Stimulated activated CD4-positive, alpha-beta T cell treated with anti-CD3 and anti-CD28 coated beads, Interleukin-1b, Interleukin-23, amount 100 ng/mL, for 1 hour (primary cell): ENCODE measurements around the gene SCNN1A.

ENCODE experiments used
- DNase-seq, 2 donors: peaks; one replicate each; pipeline ENCODE4 v3.0.0-alpha.2; 2020; ENCODE audit warnings: low read depth in 2 of 2

Gene SCNN1A

GRCh38 chr12:6375269-6376078, at the start of gene SCNN1A:
Gene SCNN1A (minus strand): TSS chr12:6375563. CDS start chr12:6374783, 780 bp downstream.
- no peak for DNase-seq

DNA sequence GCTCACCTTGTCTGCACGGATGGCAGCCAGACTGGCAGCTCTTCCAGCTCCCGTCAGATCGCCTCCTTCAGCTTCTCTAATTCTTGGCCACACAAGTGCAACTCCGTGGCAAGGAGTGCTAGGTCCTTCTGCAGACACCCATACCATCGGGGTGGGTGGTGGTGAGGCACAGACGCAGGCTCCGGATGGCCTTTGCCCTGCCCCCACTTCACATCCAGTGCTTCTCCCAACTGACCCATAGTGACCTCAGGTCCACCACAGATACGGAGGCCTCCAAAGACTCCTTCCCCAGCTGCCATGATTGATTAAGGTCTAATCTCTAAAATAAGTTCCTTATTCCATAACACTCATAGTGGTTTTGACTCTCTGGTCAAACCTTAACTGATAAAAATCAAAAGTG, 49.5 kb upstream of the SCNN1A start:
- DNase-seq, result no peak

DNA sequence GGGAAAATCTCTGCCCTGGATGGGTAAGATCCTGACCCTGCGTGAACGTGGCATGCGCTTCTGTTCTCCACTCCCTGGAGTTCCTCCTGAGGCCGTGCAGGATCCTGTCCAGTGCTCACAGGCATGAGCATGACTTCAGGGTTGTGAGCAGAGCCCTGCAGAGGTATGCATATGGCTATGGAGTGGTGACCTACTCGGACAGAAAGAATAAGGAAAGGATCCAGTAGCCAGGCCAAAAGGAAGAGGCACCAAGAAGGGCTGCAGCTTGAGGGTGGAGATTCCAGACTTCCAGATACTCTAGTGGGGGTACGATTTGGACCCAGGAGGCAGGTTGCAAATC, 48.6 kb upstream of the SCNN1A start:
- no peak for DNase-seq

DNA sequence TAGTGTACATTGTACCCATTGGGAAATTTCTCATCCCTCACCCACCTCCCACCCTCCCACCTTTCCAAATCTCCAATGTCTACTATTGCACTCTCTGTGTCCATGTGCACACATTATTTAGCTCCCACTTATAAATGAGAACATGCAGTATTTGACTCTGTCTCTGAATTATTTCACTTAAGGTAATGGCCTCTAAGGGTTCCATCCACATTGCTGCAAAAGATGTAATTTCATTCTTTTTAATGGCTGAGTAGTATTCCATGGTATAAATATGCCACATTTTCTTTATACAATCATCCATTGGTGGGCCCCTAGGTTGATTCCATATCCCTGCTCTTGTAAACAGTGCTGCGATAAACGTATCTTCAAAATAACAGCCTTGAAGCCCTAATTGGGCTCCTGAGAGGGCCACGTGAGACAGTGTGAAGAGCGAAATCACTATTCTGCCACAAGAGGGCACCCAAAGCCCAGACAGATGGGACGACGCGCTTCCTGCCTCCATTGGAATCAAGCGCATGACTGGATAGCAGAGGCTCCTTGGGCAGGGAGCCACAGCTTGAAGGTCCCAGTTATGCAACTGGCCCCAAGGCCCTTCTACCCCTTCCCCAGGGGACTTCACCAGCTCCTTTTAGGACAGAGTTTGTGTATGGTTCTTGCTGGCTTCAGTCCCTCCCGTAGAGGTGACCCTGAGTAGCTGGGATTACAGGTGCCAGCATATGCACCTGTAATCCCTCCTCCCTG, 48.1 kb upstream of the SCNN1A start:
- DNase-seq, result peak in 1 of 2 donors; percentile 50

DNA sequence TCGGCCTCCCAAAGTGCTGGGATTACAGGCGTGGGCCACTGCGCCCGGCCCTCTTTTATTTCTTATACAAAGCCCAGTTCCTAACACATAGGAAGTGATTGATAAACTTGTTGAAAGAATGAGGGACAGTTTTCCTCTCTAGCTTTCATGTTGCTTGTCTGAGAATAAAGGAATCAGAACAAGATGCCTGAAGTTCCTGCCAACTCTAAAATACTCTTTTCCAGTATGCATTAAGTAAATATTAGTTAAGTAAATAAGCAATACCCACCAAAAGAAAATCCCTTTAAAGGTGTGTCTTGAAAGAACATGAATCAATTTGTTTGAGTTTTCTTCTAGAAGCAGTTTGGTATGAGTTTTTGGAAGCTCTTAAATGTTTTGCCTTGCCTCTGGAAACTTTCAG, 45.0 kb upstream of the SCNN1A start:
- DNase-seq, result no peak

DNA sequence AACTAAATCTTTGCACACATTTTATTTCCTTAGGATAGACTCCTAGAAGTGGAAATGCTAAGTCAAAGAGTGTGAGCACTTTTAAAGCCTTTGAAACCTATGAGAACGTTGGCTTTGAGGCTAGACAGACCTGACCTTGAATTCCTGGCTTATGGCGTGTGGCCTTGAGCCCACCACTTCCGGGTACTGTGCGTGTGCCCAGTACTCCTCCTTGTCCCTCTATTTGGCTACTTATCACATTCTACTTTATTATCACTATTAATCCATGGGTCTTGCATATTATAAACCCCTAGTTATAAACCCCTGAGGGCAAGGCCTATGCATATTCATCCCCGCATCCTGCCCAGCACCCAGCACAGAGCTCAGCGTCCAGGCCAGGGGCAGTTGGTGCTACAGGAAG, 43.4 kb upstream of the SCNN1A start:
- no peak for DNase-seq

- no peak for DNase-seq
Observed at GRCh38 chr12:6416596-6416995, 41.2 kb upstream of the SCNN1A start.

- DNase-seq, result no peak
Observed at GRCh38 chr12:6407236-6407954, 32.0 kb upstream of the SCNN1A start.

- no peak for DNase-seq
Observed at GRCh38 chr12:6405963-6406362, 30.6 kb upstream of the SCNN1A start.

GRCh38 chr12:6404390-6404789, 29.0 kb upstream of the SCNN1A start:
- DNase-seq, result no peak

DNA sequence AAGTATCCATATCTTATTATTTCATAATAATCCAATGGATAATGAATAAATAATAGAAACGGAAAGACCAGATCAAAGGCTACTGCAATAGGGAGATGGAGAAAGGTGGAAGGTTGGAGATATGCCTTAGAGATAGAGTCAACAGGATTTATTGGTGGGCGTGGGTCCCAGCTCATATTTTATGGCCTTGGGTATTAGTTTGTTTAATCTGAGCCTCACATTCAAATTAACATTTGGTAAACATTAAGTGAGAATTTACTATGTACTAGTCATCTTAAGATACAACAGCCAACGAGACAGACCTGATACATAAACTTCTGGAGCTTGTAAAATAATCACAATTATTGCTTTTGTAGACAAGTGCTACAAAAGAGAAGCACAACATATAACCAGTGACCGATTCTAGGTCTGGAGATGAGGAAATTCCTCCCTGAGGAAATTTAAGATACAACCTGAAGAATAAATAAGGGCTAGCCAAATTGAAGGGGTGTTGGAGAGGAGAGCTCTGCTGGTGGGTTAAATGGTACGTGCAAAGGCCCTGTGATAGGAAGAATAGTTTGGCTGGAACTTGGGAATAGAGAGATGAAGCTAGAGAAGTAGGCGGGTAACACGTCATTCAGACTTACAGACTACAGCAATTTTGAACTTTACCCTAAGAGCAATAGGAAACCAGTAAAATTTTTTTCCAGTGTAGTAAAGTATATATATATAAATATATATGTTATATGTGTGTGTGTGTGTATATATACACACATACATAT, 24.7 kb upstream of the SCNN1A start:
- DNase-seq, result no peak

DNA sequence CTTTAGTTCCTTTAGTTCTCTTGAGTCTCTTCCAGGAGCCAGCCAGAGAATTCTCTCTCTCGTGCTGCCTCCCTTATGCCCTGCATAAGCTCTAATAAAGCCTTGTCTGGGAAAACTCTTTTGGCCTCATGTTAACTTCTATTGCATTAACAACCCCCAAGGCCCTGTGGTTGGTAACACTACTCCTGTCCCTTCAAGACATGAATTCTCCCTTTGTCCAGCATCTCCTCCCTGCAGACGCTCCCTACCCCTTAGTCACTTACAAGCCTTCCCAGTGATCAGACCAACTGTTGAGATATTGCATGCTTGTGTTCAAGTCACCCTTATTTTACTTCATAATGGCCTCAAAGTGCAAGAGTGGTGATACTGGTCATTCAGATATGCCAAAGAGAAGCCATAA, 20.7 kb upstream of the SCNN1A start:
- no peak for DNase-seq

DNA sequence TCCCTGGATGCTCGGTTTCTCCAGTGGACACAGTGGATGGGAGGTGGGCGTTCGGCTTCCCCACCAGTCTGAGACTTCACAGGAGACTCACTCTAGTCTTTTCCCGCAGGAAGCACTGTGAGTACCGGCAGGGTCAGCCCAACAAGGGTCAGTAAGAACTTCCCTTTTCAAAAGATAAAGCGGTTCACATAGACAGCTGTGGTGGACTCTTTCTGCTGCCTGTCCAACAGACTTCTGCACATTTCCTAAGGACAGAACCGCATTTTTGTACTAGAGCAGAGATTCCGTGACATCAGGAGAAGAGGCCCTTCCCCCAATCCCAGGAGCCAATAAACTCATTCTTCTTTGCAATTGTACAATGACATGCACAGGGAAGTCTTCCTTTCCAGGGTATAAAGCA, 19.0 kb upstream of the SCNN1A start:
- no peak for DNase-seq

- no peak for DNase-seq
Observed at GRCh38 chr12:6393109-6393508, 17.7 kb upstream of the SCNN1A start.

DNA sequence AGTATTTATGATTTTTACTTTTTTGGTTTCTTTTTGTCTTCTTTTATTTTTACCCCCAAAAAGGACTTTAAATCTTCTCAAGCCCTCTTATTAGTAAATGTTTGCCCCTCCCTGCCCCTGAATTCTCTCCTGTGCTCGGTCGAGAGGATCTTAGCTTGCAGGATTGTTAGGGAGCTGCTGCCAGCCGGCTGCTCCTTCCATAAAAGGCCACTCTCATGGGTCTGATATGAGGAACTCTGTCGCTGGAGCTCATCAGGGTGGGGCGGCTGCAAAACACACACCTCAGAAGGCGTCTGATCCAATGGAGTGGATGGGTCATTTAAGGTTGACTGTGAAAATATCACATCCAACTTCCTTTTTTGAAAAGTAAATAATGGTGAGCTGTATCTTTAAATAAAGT, 17.1 kb upstream of the SCNN1A start:
- DNase-seq, result no peak

DNA sequence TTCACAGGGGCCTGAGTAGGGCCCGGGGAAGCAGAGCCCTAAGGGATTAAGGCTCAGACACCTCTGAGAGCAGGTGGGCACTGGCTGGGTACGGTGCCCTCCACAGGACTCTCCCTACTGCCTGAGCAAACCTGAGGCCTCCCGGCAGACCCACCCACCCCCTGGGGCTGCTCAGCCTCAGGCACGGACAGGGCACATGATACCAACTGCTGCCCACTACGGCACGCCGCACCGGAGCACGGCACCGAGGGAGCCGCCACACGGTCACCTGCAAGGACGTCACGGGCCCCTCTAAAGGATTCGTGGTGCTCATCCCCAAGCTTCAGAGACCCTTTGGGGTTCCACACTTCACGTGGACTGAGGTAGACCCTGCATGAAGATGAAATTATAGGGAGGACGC, 15.7 kb upstream of the SCNN1A start:
- DNase-seq, result no peak

DNA sequence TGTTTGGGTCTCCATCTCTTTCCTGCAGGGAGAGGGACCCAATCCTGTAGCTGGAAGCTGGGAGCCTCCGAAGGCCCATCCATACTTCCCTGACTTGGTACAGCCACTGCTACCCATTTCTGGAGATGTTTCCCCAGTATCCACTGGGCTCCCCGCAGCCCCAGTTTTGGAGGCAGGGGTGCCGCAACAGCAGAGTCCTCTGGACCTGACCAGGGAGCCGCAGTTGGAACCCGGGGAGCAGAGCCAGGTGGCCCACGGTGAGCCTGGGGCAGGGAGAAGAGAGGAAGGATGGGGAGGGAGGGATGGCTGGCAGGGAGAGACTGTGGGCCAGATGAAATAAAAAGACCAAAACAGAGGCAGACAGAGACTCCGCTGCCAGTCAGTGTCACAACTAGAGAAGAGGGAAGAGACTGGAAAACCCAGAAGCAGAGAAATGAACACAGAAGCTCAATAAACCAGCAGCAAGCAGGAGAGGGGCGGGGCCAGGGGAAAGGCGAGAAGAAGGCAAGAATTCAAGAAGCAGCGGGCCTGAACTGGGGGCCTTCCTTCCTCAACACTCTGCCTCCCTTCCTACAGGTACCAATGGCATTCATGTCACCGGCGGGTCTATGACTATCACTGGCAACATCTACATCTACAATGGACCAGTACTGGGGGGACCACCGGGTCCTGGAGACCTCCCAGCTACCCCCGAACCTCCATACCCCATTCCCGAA, 14.9 kb upstream of the SCNN1A start:
- DNase-seq, result no peak

DNA sequence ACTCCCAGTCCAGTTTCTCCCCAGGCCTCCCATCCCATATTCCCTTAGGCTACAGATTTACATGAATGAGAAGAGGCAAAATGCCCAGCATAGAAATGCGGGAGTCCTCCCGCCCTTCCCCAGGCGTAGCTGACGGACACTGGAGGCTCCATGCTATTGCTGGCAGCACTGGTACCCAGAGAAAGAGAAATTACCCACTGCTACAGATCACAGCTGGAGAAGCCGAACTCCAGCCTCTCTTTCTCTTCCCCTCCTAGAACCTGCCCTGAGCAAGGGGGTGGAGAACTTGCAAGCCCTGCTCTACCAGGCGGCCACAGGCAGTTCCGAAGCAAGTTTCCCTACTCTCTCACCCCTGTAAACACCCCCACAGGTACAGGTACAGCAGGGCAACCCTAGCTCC, 12.2 kb upstream of the SCNN1A start:
- DNase-seq, result no peak

DNA sequence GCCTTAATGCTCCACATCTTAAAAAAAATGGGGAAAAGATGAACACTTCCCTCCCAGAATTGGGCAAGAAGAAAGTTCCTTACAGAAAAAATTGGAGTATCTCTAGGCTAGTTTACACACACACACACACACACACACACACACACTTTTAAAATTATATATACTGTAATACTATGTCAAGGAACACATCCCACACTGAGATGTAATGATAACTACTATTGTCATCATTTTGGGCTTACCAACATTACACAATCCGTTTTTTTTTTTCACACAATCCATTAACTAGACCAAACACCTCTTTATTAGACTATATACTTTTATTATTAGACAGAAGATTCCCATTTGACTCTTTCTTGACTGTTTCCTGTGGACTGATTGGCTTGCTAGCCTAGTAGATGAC, 11.1 kb upstream of the SCNN1A start:
- no peak for DNase-seq

GRCh38 chr12:6386038-6386437, 10.7 kb upstream of the SCNN1A start:
- DNase-seq, result no peak
